Brain pericyte (primary cell): ENCODE measurements around the gene NBDY.
"Not testable (repeated sequence)": the region's sequence is repeated elsewhere in the genome, so short reads cannot be mapped to it uniquely, and the experiment has no call there.

Experiments
- DNase-seq: peaks from one replicate; pipeline ENCODE4 v3.0.0-alpha.2; 2012; ENCODE audit warnings: low read depth, low spot score

Gene NBDY, protein sequence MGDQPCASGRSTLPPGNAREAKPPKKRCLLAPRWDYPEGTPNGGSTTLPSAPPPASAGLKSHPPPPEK

DNA sequence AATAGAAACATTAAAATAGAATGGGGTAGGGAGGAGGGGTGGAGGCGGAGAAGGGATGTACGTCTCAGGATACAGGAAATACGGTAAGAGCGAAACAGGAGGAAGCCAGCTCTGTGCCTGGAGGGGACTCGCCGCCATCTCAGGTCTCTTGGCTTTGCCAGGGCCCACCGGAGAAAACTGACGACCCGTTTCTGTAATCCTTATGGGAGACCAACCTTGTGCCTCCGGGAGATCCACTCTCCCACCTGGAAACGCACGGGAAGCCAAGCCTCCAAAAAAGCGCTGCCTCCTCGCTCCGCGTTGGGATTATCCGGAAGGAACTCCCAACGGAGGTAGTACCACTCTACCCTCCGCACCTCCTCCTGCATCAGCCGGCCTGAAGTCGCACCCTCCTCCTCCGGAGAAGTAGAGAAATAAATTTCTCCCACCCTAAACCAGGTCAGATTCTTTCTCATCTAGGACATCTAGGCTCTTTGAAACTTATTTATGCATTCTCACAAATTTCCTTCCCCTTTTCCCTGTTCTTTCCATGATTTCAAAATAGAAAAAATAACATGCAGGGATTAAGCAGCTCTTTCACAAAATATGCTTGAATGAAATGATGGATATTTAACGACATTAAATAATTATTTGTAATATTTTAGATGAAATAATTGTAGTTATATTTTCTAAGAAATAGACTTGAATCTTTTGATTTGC, at the start of gene NBDY:
NBDY (plus strand) TSS at position 92 of the 699 bp plus-strand sequence; CDS start at position 203, 111 bp downstream.
- no peak for DNase-seq

DNA sequence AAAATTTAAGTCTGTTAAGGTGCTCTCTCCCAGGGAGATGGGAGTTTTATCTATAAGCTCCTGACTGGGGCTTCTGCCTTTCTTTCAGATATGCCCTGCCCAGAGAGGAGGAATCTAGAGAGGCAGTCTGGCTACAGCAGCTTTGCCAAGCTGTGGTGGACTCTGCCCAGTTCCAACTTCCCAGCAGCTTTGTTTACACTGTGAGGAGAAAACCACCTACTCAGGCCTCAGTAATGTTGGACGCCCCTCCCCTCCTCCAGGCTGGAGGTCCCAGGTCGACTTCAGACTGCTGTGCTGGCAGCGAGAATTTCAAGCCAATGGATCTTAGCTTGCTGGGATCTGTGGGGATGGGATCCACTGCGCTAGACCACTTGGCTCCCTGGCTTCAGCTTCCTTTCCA, 24.5 kb upstream of the NBDY start:
- not testable (repeated sequence) for DNase-seq

DNA sequence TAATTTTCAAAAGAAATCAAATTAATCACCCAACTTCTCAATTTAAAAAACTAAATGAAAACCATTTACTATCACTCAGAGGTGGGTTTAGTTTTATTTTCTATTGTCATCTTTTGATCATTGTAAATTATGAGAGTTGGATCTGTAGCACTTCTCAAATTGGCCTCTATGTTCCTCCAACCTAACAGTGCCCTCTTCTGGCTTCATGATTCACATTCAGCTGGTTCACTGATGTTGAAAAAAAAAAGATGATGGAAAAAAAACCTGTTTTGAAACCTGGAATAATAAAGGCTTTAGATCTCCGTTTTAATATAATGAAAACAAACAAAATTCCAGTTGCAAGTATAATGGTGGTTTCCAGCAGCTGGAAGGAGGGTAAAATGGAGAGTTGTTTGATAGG, 2.4 kb upstream of the NBDY start:
- no peak for DNase-seq

DNA sequence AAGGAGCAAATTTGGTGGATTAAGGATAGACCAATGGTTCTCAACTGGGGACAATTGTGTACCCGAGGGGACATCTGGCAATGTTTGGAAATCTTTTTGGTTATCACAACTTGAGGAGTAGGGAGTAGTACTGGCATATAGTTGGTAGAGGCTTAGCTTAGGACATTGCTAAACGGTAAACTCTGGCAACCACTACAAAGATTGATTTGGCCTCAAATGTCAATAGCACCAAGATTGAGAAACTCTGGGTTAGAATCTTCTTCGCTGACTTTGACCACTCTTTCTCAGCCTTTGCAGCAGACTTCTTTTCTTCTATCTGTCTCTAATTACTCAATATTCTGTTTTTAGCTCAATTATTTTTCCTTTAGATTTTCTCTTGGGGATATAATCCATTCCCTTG, 1.5 kb upstream of the NBDY start:
- no peak for DNase-seq

DNA sequence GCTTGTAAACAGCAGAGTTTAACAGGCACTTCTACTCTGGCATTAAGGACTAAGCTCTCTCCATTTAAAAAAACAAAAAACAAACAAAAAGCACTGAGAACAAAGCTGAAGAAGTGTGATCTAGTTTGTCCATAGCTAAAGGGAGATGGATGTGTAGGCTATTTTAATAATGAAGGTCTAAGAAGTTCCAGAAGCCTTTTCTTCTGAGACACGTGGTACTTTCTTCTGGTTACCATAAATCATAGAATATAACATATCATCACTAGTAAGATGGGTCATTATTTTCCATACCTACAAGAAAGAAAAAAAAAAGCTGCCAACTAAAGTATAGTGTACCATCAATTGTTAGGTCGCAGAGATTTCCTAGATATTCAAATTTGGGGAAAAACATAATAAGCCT, 722 bp upstream of the NBDY start:
- DNase-seq, result no peak

DNA sequence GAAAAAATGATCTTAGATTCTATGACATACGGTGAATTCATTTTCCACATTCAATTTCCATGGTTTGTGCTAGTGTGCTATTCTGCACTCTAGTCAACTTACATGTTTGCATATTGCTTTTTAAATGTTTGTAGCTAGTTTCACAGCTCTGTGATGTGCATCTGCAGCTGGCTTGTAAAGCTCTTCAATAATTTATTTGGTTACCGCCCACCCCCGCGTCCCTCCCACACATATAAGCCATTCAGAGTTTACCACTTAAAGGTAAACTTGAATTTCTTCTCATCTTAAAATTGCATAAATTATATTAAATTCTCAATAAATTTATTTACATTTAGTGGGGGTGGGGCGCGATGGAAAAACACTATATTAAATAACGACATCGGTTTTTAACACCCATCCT, 291 bp upstream of the NBDY start:
- no peak for DNase-seq

DNA sequence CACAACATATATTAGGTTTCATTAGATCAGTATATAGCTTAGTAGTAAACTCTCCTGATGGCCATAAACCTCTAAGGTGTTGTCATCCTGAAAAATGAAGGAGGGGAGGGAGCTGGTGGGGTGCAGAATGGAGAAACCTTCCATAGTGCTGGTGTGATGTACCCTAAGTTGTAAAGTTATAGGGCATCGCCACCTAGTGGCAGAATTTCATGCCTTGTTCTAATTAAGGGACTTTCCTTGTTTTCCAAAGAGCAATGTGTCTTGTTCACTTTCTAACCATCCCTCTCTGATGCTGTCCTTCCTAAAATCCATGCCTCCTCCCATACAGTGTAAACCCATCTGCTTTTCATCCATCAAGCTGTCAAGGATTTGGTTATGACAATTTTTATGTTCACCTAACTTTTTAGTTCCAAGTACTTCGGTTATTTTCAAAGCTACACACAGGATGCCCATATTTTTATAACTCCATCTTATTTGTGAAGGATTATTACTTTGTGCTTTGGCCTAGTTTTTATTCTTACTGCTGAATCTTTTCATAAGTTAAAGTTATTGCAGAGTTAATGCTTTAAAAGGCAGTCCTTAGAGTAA, 4.5 kb downstream of the NBDY start:
- no peak for DNase-seq

DNA sequence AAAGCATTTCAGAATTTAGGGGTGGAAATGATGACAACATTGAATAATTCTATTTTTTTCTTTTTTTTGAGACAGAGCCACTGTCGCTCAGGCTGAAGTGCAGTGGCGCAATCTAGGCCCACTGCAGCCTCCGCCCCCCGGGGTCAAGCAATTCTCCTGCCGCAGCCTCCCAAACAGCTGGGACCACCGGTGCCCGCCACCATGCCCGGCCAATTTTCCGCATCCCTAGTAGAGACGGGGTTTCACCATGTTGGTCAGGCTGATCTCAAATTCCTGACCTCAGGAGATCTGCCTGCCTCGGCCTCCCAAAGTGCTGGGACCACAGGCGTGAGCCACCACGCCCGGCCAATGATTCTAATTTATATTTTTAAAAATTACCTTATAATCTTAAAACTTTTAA, 7.2 kb downstream of the NBDY start:
- no peak for DNase-seq

DNA sequence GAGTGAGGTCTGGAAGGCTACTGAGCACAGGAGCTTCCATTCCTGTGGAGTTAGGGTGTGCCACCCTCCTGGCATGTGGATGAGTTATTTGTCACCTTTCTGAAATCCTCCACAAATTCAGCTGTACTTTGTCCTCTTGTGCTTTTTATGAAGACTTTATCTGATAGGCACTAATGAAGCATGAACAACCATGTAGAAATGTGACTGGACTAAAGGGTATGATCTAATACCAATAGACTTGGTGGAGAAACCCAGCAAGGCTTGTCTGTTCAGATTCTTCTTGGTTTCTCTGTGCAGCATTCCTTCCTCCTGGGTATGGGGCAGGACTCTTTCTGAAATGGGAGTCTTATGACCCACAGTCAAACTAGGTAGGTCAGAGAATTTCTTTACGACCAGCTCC, 9.6 kb downstream of the NBDY start:
- no peak for DNase-seq

DNA sequence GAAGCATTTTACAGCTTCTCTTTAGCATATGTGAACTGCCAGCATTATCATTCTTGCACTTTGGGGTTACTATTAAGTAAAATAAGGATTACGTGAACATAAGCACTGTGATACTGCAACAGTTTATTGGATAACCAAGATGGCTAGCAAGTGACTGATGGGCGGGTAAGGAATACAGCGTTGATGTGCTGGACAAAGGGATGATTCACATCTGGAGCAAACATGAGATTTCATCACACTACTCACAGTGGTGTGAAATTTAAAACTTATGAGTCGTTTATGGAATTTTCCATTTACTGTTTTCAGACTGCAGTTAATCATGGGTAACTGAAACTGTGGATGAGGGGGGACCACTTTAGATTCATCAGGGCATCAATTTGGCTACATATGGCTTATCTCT, 16.0 kb downstream of the NBDY start:
- DNase-seq, result no peak

DNA sequence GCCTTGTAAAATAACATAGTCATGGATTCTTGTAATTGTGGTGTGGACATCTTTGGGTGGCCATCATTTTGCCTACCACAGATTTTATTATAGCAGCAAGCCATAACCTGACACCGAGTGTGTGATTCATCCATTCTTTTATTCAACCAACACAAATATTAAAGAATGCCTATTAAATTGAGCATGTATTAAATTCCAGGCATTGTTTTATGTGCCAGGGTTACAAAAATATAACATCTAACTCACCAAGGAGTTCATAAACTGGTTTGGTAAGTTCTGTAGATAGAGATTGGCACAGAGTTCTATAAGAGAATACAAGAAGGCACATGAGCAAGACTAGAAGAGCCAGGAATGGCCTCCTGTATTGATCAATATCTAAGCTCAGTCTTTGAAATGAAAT, 18.0 kb downstream of the NBDY start:
- no peak for DNase-seq

DNA sequence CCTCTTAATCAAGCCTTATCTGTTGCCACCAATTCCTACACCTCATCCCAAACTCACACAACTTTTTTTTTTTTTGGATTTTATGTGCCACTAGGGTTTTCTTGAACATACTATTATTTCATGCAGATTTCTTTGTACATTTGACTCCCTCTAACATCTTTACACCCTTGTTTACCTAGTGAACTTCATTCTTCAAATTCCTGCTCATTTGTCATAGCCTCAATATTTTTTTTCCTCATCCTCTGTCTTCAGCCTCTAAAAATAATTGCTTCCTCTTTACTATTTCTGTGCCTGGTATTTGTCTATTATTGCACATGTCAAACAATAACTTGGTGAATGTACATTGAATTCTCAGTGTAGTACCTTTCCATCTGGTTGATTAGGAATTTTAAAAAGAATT, 22.0 kb downstream of the NBDY start:
- DNase-seq, result no peak

DNA sequence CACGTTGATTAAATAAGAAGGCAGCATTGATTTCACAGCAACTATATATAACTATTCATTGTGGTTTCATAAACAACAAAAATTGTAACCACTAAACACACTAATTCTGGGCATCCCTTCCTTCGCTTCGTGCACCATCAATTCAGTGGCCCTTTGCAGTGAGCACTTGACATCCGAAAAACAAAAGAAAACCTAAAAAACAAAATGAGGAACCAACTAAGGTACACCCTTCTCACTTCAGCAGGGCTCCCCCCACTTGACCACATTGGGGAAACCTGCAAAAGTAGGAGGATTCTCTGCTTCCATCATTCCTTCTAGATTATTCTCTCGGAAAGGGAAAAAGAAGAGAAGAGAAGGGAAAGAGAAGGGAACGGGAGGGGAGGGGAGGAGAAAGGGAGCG, 28.3 kb downstream of the NBDY start:
- DNase-seq, result no peak

DNA sequence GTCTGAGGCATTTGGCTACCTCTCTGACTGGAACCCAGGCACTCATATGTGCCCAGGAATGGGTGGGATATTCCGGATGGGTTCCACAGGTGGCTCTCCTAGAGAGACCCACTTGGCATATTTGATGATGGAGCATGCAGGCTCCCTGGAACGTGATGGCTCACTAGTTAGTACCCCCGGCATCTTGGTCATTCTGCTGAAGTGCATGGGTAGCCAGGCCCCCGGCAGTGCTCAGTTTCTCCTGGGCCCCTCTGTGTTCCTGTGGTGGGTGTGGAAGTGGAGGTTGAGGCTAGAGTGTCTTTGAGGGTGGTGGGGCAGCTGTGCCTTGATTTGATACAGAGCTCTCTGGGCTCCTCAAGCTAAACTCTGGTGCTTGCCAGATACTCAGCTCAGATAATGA, 29.4 kb downstream of the NBDY start:
- DNase-seq, result no peak

DNA sequence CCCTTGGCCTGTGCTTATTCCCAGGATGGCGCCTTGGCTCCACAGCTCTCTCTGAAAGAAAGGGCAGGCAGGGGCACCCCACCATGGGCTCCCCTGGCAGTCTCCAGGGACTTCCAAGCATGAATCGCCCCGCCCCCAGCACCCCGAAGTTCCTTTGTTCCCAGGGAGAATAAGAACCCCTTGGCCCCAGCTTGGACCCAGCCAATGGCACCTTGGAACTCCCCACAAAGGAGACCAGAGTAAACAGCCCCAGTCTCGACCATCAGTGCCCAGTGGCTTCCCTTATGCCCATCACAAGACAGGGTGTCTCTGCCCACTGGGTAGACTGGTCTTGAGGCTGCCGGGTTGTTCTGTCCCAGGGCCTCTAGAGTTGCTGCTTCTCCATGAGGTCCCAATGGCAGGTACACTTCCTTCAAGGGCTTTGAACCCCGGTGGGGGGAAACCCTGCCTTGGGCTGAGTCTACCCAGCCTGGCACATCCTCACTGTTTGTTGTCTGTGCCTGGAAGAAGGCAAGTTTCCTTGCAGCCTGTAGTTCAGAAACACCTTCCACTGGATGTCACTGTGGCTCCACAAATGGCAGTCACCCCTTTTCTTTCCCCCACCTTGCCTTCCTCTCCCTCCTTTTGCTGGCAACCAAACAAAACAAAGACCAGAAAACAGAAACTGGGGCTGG, 30.8 kb downstream of the NBDY start:
- DNase-seq, result no peak

DNA sequence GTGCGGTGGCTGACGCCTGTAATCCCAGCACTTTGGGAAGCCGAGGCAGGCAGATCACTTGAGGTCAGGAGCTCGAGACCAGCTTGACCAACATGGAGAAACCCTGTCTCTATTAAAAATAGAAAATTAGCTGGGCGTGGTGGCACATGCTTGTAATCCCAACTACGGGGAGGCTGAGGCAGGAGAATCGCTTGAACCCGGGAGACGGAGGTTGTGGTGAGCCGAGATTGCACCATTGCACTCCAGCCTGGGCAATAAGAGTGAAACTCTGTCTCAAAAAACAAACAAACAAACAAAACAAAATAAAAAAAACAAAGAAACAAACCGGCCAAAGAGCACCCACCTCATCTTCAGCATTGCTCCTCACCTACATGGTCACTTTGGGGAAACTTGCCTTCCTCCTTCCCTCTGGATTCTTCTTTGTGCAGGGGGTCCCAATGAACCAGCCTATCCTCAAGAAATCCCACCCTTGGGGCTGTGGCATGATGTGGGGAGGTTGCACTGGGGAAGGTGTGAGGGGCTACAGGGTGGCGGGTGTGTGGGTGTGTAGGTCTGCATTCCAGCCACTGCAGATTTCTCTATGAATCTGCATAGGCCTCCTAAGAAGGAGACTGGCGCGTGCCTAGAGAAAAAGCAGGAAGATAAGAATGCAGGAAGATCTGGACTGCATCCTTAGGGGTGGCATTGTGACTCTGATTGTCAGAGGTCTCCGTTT, 31.5 kb downstream of the NBDY start:
- not testable (repeated sequence) for DNase-seq

DNA sequence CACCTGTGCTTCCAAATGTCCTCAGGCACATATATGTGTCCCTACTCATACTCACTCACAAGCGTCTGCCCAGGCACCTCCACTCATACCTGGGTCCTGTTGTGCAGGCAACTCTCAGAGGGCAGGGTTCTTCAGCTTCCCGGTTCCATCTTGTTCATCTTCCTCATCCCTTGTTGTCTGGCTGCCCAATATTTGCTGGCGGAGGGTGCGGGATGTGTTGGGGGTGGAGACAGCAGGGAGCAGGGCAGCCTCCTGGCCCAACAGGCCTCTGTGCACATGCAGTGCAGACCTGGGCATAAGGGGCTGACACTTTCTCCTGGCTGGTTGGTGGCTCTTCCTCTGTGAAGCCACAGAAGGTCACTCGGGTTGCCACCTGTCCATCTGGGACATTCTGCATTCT, 32.1 kb downstream of the NBDY start:
- no peak for DNase-seq

DNA sequence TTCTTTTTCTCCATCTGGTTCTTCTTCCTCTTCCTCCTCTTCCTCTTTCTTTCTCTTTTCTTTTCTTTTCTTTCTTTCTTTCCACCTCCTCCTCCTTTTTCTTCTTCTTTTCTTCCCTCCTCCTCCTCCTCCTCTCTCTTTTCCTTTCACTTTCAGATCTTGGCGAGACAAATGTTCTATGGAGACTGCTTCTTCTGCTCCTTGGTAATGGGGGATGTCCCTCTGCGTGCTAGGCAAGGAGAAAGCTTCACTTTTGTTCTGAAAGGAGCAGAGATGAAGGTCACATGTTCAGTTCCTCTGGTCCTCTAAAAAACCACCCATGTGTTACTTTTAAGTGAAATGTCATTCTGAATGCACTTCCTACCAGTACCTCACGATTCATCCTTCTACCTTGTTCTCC, 33.2 kb downstream of the NBDY start:
- no peak for DNase-seq

DNA sequence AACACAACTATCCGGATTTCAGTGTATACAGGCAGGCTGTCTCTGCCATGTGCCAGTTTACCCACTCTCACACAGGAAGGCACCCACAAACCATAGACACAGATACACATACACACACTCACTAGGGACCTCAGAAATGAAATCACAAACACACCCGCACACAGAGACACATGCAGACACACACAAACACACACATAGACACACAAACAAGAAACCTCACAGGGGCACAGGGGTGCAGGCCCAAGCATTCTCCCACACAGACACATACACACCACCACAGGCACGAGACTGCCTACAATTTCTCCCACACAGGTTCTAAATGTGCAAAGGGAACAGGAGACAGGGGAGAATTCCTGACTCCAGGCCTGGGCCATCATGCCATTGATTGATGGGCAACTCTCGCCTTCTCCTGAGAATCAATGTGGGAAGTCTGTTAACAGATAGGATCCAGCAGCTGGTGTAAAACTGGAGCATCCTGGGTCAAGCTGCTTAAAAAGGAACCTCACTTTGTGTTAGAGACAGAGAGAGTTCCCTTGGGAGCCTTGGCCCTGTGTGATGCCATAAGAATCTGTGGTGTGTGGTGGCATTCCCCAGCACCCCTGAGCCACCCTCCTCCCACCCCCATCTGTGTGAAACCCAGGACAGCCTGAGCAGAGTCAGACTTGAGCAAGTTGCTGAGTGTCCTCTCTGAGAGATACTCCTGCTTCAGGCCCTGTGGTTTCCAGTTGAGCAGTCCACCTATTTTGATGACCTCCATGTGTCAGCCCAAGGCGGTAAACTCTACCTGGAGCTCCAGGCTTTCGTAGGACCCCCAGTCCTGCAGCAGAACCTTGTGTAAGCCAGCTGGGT, 33.9 kb downstream of the NBDY start:
- DNase-seq, result no peak

DNA sequence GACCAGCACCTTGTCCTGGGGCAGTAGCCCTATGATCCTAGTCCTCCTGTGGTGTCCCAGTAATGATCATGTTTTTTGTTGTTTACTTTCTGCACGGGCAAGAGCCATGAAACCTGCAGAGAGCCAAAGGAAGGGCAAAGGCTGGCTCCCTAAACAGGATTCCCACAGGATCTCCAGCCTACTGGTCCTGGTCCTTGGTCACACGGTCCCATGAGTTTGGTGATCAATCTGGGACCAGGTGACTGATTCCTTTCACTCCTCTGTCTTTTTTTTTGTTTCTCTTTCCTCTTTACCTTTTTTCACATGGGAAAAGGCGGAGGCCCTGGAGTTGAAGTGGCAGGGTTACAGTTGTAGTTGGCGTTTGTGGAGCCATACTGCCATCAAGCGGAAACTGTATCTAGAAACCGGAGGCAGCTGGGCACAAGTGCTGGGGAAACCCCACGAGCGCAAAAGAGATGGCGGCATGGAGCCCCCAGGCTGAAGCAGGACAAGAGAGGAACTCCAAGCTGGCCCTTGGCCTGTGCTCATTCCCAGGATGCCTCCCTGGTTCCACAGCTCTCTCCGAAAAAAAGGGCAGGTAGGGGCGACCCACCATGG, 34.6 kb downstream of the NBDY start:
- no peak for DNase-seq
